IMR-90 (cell line): Measurements from ENCODE around the gene MLLT3. TPM values are rescaled to one million over a fixed set of nuclear protein-coding genes. Genes with fewer than 3 reads are reported as not detected.

ENCODE experiments used
- ATAC-seq: fragments of 200-7000 bp; cut with Tn5 transposase; 2 replicates; pipeline ENCODE4 v1.9.1; 2020; ENCODE audit warnings: low read depth, mild to moderate bottlenecking, moderate library complexity
- BruUV-seq: library from RNA; stranded (reverse); fragments of 400-500 nt; replicated peaks from 2 replicates; lab custom pipeline; 2021; lab: Mats Ljungman, UMichigan
- CTCF ChIA-PET: fragments of 300-600 bp; formaldehyde crosslinking; extraction: SDS; loops from one replicate; lab custom pipeline; 2021; ENCODE audit warnings: antibody characterized with exemption; lab: Yijun Ruan, JAX
- POLR2A ChIA-PET: fragments of 300-600 bp; sonication (Branson Sonifier 250); formaldehyde crosslinking; loops from one replicate; lab custom pipeline; 2022; ENCODE audit warnings: antibody characterized with exemption; ENCODE audit not compliant: unreplicated experiment; lab: Charles Lee
- DNase-seq: peaks from one replicate; pipeline ENCODE4 v3.0.0; 2013
- H2AFZ ChIP-seq: replicated peaks from 2 replicates; pipeline ENCODE3; 2013; ENCODE audit warnings: low read length, mild to moderate bottlenecking; ENCODE audit not compliant: poor library complexity
- H2AK5ac ChIP-seq: 2 replicates; pipeline ENCODE4 v1.6.1; 2013; ENCODE audit warnings: low read depth, low read length, inconsistent platforms
- H2AK9ac ChIP-seq: replicated peaks from 2 replicates; pipeline ENCODE3; 2013; ENCODE audit warnings: mild to moderate bottlenecking, low read depth, low read length, moderate library complexity; ENCODE audit not compliant: poor library complexity
- H2BK120ac ChIP-seq: 2 replicates; pipeline ENCODE4 v1.6.1; 2013; ENCODE audit warnings: low read depth, low read length, inconsistent platforms
- H2BK15ac ChIP-seq: 3 replicates; pipeline ENCODE4 v1.6.1; 2013; ENCODE audit warnings: low read depth, low read length, inconsistent platforms
- H2BK20ac ChIP-seq: 2 replicates; pipeline ENCODE4 v1.6.1; 2013; ENCODE audit warnings: low read depth, mild to moderate bottlenecking, inconsistent platforms, low read length, moderate library complexity
- H2BK5ac ChIP-seq: 2 replicates; pipeline ENCODE4 v1.6.1; 2013; ENCODE audit warnings: mild to moderate bottlenecking, low read depth, low read length, inconsistent platforms; ENCODE audit not compliant: poor library complexity, severe bottlenecking
- H3K14ac ChIP-seq: replicated peaks from 2 replicates; pipeline ENCODE4 v1.6.1; 2013; ENCODE audit warnings: low read depth, low read length, inconsistent platforms
- H3K18ac ChIP-seq: 2 replicates; pipeline ENCODE4 v1.6.1; 2013; ENCODE audit warnings: low read depth, low read length, control low read depth
- H3K23ac ChIP-seq: 2 replicates; pipeline ENCODE4 v1.6.1; 2013; ENCODE audit warnings: low read depth, low read length, inconsistent platforms
- H3K27ac ChIP-seq: 2 replicates; pipeline ENCODE4 v1.5.1; 2013; ENCODE audit warnings: mild to moderate bottlenecking, control low read depth, low read length; ENCODE audit not compliant: insufficient read depth
- H3K27me3 ChIP-seq: 2 replicates; pipeline ENCODE4 v1.6.1; 2013; ENCODE audit warnings: low read length; ENCODE audit not compliant: control insufficient read depth, insufficient read depth
- H3K36me3 ChIP-seq: 2 replicates; pipeline ENCODE4 v1.6.1; 2013; ENCODE audit warnings: low read length, mixed read lengths; ENCODE audit not compliant: control insufficient read depth, insufficient read depth
- H3K4ac ChIP-seq: 2 replicates; pipeline ENCODE4 v1.6.1; 2013; ENCODE audit warnings: low read depth, low read length, inconsistent platforms
- H3K4me1 ChIP-seq: 2 replicates; pipeline ENCODE4 v1.6.1; 2013; ENCODE audit warnings: low read length, mixed read lengths; ENCODE audit not compliant: control insufficient read depth, insufficient read depth
- H3K4me2 ChIP-seq: 2 replicates; pipeline ENCODE4 v1.6.1; 2013; ENCODE audit warnings: low read depth, mild to moderate bottlenecking, control low read depth, low read length, moderate library complexity
- H3K4me3 ChIP-seq: 2 replicates; pipeline ENCODE4 v1.5.1; 2013; ENCODE audit warnings: low read depth, mild to moderate bottlenecking, control low read depth, low read length, moderate library complexity; ENCODE audit not compliant: insufficient read depth
- H3K56ac ChIP-seq: 2 replicates; pipeline ENCODE4 v1.6.1; 2013; ENCODE audit warnings: low read length, inconsistent platforms; ENCODE audit not compliant: insufficient read depth; ENCODE audit errors: extremely low read depth
- H3K79me1 ChIP-seq, 2 experiments: 2 replicates each; pipeline ENCODE4 v1.6.1; 2013; ENCODE audit warnings: low read length in 2 of 2, inconsistent platforms in 1 of 2, low read depth in 1 of 2
- H3K9ac ChIP-seq: 2 replicates; pipeline ENCODE4 v1.6.1; 2013; ENCODE audit warnings: low read depth, low read length, control low read depth
- H3K9me1 ChIP-seq: 2 replicates; pipeline ENCODE4 v1.6.1; 2013; ENCODE audit warnings: low read length, inconsistent platforms; ENCODE audit not compliant: insufficient read depth
- H3K9me3 ChIP-seq: 2 replicates; pipeline ENCODE4 v1.6.1; 2013; ENCODE audit warnings: low read length; ENCODE audit not compliant: control insufficient read depth, insufficient read depth
- H4K20me1 ChIP-seq: 2 replicates; pipeline ENCODE4 v1.6.1; 2013; ENCODE audit warnings: low read length, inconsistent platforms; ENCODE audit not compliant: insufficient read depth
- H4K5ac ChIP-seq: 2 replicates; pipeline ENCODE4 v1.6.1; 2013; ENCODE audit warnings: mild to moderate bottlenecking, low read depth, low read length, control low read depth
- H4K8ac ChIP-seq, 2 experiments: 2 replicates each; pipeline ENCODE4 v1.6.1; 2013; ENCODE audit warnings: low read depth in 2 of 2, low read length in 2 of 2, control low read depth in 1 of 2, inconsistent platforms in 1 of 2
- H4K91ac ChIP-seq: 2 replicates; pipeline ENCODE4 v1.6.1; 2013; ENCODE audit warnings: low read depth, low read length, inconsistent platforms; ENCODE audit not compliant: insufficient read depth
- CEBPB ChIP-seq: IDR thresholded peaks from 2 replicates; pipeline ENCODE4 v1.6.1; 2012; ENCODE audit warnings: low read depth, low read length, improper control_type of control experiment
- FOS ChIP-seq: fragments of 150-350 bp; IDR thresholded peaks from 2 replicates; pipeline ENCODE4 v1.6.1; 2016; ENCODE audit warnings: low read depth, low read length
- MAFK ChIP-seq: IDR thresholded peaks from 2 replicates; pipeline ENCODE4 v1.6.1; 2012; ENCODE audit warnings: low read depth, low read length, improper control_type of control experiment
- NFE2L2 ChIP-seq: fragments of 150-350 bp; IDR thresholded peaks from 2 replicates; pipeline ENCODE4 v1.6.1; 2016; ENCODE audit warnings: low read depth, mild to moderate bottlenecking, low read length
- SMC3 ChIP-seq: fragments of 150-350 bp; IDR thresholded peaks from 2 replicates; pipeline ENCODE4 v1.6.1; 2016; ENCODE audit warnings: low read depth, mild to moderate bottlenecking, antibody characterized with exemption, low read length, moderate library complexity
- WGBS, 2 experiments: methylation state at CpG; one replicate each; pipeline versions ENCODE4 v1.1.5 to v1.1.7; 2013; ENCODE audit warnings: missing lambda C conversion rate in 2 of 2; ENCODE audit not compliant: insufficient read length in 1 of 2; ENCODE audit errors: extremely low coverage in 2 of 2; 5-methylcytosine and 5-hydroxymethylcytosine counted together
- dilution Hi-C: fragments of 300-500 bp; cut with HindIII; formaldehyde crosslinking; loops from one replicate; pipeline ENCODE4 v1.14.3; 2018; ENCODE audit warnings: low sequenced_read_pairs; ENCODE audit not compliant: unreplicated experiment
- in situ Hi-C: fragments of 300-500 bp; cut with MboI; formaldehyde crosslinking; loops from 3 replicates; pipeline ENCODE4 v1.14.3; 2019; ENCODE audit warnings: low sequenced_read_pairs, inconsistent platforms, mixed read lengths
- intact Hi-C: fragments of 100-400 bp; cut with micrococcal nuclease; formaldehyde crosslinking; loops from 2 replicates; pipeline ENCODE4 v1.10.0; 2022
- polyA plus RNA-seq, 3 experiments: library from polyadenylated mRNA; depleted of rRNA; stranded (reverse); fragments of >200 nt; gene quantifications; 2 replicates each; pipeline ENCODE4 v1.2.3, GENCODE V29; 2012; ENCODE audit warnings: low replicate concordance in 1 of 3
- total RNA-seq: library from RNA; depleted of rRNA; stranded (reverse); fragments of >200 nt; gene quantifications from 2 replicates; pipeline ENCODE4 v1.2.3, GENCODE V29; 2012

MLLT3 gene
- total and polyA plus RNA-seq, 2 of the 4 experiments (the other 2 are of a cell fraction): 10.4 to 21.1 TPM

GRCh38 chr9:20558566-20559016 lies 63.7 kb downstream of the MLLT3 start:
- peak overlapping the region; percentile 2; the same call in 1 of the 2 replicates for H3K9ac ChIP-seq
- peak overlapping the region; percentile 32 for H3K23ac ChIP-seq
- no TSS peak for BruUV-seq
- WGBS, 2 experiments: 0% methylated on average over 1 of the region's 2 CpGs; no CpG with 5 or more reads in 1 of the 2 experiments
- peak overlapping the region; percentile 78 for H2BK120ac ChIP-seq
- H3K79me1 ChIP-seq: peaks cover 35 to 51% of the 10 kb centered on the region in 2 experiments
- H2BK15ac ChIP-seq: peak overlapping the region; percentile 42; the same call in 1 of the 3 replicates
- peak overlapping the region; percentile 79 for H3K4me2 ChIP-seq
- peak overlapping the region; percentile 57 for H4K91ac ChIP-seq
- no peaks in the 10 kb centered on the region for H3K36me3 ChIP-seq
- H2BK5ac ChIP-seq: peak overlapping the region; percentile 76
- ChIA-PET CTCF (interaction anchor here (1.1 to 1.2 kb wide), 3 partner anchors 23 to 82 kb away, joined by 3 read pairs; no protein-coding TSS in a partner anchor), POLR2A (no interaction called here)
- in situ Hi-C loops (no loop called here), intact Hi-C loops (loop anchor here (2.0 to 10.0 kb wide), 2 partner anchors 62 to 634 kb away; no protein-coding TSS in a partner anchor), dilution Hi-C loops (no loop called here)
- peak overlapping the region; percentile 36; the same call in 1 of the 2 replicates for H3K56ac ChIP-seq
- no peak overlapping the region for H3K4me3 ChIP-seq
- peak overlapping the region; percentile 60; the same call in 1 of the 2 replicates for H3K27ac ChIP-seq
- peak overlapping the region in 1 of 2 experiments; percentile 69; a peak in 2 of 4 replicates for H4K8ac ChIP-seq
- H2AK9ac ChIP-seq: no peak overlapping the region
- H2AK5ac ChIP-seq: no peak overlapping the region; the same call in 1 of the 2 replicates
- H3K4me1 ChIP-seq: peaks cover 10% of the 10 kb centered on the region
- DNase-seq (peak; percentile 93), ATAC-seq (peak; percentile 87)
- H3K4ac ChIP-seq: peak overlapping the region; percentile 64
- peaks cover 4% of the 10 kb centered on the region for H3K9me1 ChIP-seq
- H3K9me3 ChIP-seq: no peaks in the 10 kb centered on the region
- no peaks in the 10 kb centered on the region for H4K20me1 ChIP-seq
- H3K14ac ChIP-seq: no peak overlapping the region; the same call in 1 of the 2 replicates
- peak; percentile 16; the same call in 1 of the 2 replicates for TF ChIP-seq NFE2L2
- peak; percentile 66; the same call in 1 of the 2 replicates for TF ChIP-seq FOS
- peak; percentile 88 for TF ChIP-seq CEBPB
- no peak for TF ChIP-seq SMC3
- peak; percentile 41 for TF ChIP-seq MAFK
- no peak overlapping the region for H2AFZ ChIP-seq
- H3K18ac ChIP-seq: no peak overlapping the region
- H4K5ac ChIP-seq: no peak overlapping the region
- no peaks in the 10 kb centered on the region for H3K27me3 ChIP-seq
- H2BK20ac ChIP-seq: peak overlapping the region; percentile 46
